ENCODE results near the gene MZB1. TPM values are rescaled to one million over a fixed set of nuclear protein-coding genes. Genes with fewer than 3 reads are reported as not detected.

The MZB1 gene
- total RNA-seq, 6 experiments from 2014 or later: 0.37 to 5.1 (median 1.1) TPM

GRCh38 chr5:139383275-139383992 is 6.3 kb downstream of the MZB1 start, which contains the start of gene SLC23A1:
TSS of gene SLC23A1 (minus strand) at chr5:139383297. CDS start at chr5:139383253, 44 bp downstream.
- TF ChIP-seq CTCF (IDR thresholded peaks at IDR 0.05) (no peak), POLR2A (IDR thresholded peaks at IDR 0.05) (no peak)
- peak within 1 kb of the TSS in 2 of 3 donors; percentile 36 to 70 for H3K27ac ChIP-seq

GRCh38 chr5:139382807-139383206 is 6.9 kb downstream of the MZB1 start:
- DNase-seq: peak in 1 of 3 donors; percentile 50

More at GRCh38 chr5:139383275-139383992, 6.3 kb downstream of the MZB1 start, which contains the start of gene SLC23A1:
- ATAC-seq: peak; percentile 71 to 84 (median 78)
- peak; percentile 80 to 92 (median 91) for DNase-seq
- Histone ChIP-seq H3K4me1 (peaks cover 0 to 49% (median 11%) of the 10 kb centered on the region in 4 donors), H3K27me3 (no peaks in the 10 kb centered on the region), H3K9me3 (no peaks in the 10 kb centered on the region), H3K4me3 (peak within 1 kb of the TSS; percentile 34 to 68 (median 50)), H3K36me3 (peaks cover 0 to 8% (median 0%) of the 10 kb centered on the region in 4 donors)
- WGBS (ENCODE audit: insufficient coverage, low coverage, low lambda C conversion rate, missing lambda C conversion rate): 25% methylated on average over 5 of the region's 10 CpGs
- intact Hi-C loops (cut with DNase I): loop anchor here in 1 of 2 donors (10.0 kb wide), 1 partner anchor 89 kb away; the partner anchor contains the start of gene MATR3

GRCh38 chr5:139381837-139382761 is 7.6 kb downstream of the MZB1 start:
- peak overlapping the region; percentile 34 to 68 (median 50) for H3K4me3 ChIP-seq
- DNase-seq: peak in 1 of 3 donors; percentile 52
- TF ChIP-seq POLR2A (IDR thresholded peaks at IDR 0.05) (no peak), CTCF (IDR thresholded peaks at IDR 0.05) (no peak)

More at GRCh38 chr5:139382807-139383206, 6.9 kb downstream of the MZB1 start:
- TF ChIP-seq POLR2A (IDR thresholded peaks at IDR 0.05) (no peak), CTCF (IDR thresholded peaks at IDR 0.05) (no peak)
- Histone ChIP-seq H3K27ac (peak overlapping the region in 2 of 3 donors; percentile 36 to 70), H3K36me3 (peaks cover 0 to 12% (median 0%) of the 10 kb centered on the region in 4 donors), H3K4me1 (peaks cover 0 to 45% (median 11%) of the 10 kb centered on the region in 4 donors), H3K9me3 (no peaks in the 10 kb centered on the region), H3K4me3 (peak overlapping the region; percentile 34 to 68 (median 50)), H3K27me3 (no peaks in the 10 kb centered on the region)
- 30% methylated on average over 2 of the region's 3 CpGs for WGBS (ENCODE audit: insufficient coverage, low coverage, low lambda C conversion rate, missing lambda C conversion rate)
- intact Hi-C loops (cut with DNase I): loop anchor here in 1 of 2 donors (10.0 kb wide), 1 partner anchor 88 kb away; the partner anchor contains the start of gene MATR3
- peak; percentile 1 to 24 (median 6) for ATAC-seq

More at GRCh38 chr5:139381837-139382761, 7.6 kb downstream of the MZB1 start:
- Histone ChIP-seq H3K27me3 (no peaks in the 10 kb centered on the region), H3K36me3 (peaks cover 0 to 19% (median 0%) of the 10 kb centered on the region in 4 donors), H3K9me3 (no peaks in the 10 kb centered on the region), H3K4me1 (peaks cover 0 to 45% (median 11%) of the 10 kb centered on the region in 4 donors), H3K27ac (peak overlapping the region in 2 of 3 donors; percentile 36 to 70)
- intact Hi-C loops (cut with DNase I): loop anchor here in 1 of 2 donors (10.0 kb wide), 1 partner anchor 87 kb away; the partner anchor contains the start of gene MATR3
- peak; percentile 8 to 33 (median 22) for ATAC-seq
- WGBS (ENCODE audit: insufficient coverage, low coverage, low lambda C conversion rate, missing lambda C conversion rate): 34% methylated on average over 13 of the region's 28 CpGs

Measured in right lobe of liver (tissue), 6 donors.